Gastroesophageal sphincter (tissue), 3 donors: ENCODE data around the gene SLC35B2.

Source experiments
- CTCF ChIP-seq, 4 experiments: fragments of 200-600 bp in 2 of 4; fragments of 450-650 bp in 2 of 4; sonication (generic) in 1 of 4; IDR thresholded peaks; one replicate each; pipeline ENCODE4 v1.5.1; 2017 to 2019; ENCODE audit warnings: antibody characterized with exemption in 4 of 4, mild to moderate bottlenecking in 2 of 4, moderate library complexity in 2 of 4
- POLR2A ChIP-seq, 2 donors: fragments of 450-650 bp; IDR thresholded peaks; one replicate each; pipeline ENCODE4 v1.6.1; 2017; ENCODE audit warnings: antibody characterized with exemption in 2 of 2, mild to moderate bottlenecking in 2 of 2, moderate library complexity in 1 of 2

- TF ChIP-seq POLR2A (IDR thresholded peaks at IDR 0.05): no peak
- no peak for TF ChIP-seq CTCF (IDR thresholded peaks at IDR 0.05)
Observed at GRCh38 chr6:44220913-44221290, 36.4 kb downstream of the SLC35B2 start.
